ENCODE data around the gene SLC24A4. TPM values are rescaled to one million over a fixed set of nuclear protein-coding genes. Genes with fewer than 3 reads are reported as not detected.

SLC24A4 gene
- total RNA-seq, 1 donor from 2014 or later: 0.07 TPM

DNA sequence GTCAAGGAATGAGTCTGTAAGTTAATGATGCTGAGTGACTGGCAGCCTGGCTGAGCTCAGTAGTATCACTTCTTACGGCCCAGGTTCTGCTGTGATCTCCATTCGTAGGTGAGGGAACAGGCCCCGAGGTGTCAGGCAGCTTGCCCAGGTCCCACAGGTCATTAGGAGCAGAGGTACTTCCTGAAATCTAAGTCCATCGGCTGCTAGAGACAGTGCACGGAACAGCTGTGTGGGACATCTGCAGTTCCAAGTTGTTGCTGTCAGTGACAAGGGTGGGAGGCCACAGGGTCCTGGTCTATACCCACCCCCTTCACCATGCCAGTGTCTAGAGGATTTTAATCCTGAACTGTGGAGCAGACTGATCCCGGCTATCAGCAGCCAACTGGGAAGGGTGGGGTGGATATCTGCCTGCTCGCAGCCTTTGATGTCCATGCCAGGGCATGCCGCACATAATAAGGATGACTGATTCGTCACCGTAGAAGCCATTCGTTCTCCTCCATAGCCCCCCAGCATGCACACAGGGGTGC lies 108.3 kb downstream of the SLC24A4 start:
- intact Hi-C loops (cut with micrococcal nuclease): no loop called here

DNA sequence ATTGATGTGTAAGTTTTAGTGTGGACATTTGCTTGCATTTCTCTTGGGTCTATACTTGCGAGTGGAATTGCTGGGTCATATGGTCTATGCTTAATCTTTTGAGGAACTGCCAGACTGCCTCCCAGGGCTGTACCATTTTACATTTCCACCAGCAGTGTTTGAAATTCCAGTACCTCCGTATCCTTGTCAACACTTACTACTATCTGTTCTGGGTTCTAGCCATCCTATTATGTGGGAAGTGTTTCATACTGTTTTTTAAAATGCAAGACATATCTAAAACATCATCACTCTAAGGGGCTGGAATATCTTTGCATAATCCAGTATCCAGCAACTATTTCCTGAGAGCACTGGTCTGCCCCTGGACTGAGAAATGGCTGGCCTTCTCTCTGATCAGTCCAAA lies 110.4 kb downstream of the SLC24A4 start:
- intact Hi-C loops (cut with micrococcal nuclease): no loop called here

DNA sequence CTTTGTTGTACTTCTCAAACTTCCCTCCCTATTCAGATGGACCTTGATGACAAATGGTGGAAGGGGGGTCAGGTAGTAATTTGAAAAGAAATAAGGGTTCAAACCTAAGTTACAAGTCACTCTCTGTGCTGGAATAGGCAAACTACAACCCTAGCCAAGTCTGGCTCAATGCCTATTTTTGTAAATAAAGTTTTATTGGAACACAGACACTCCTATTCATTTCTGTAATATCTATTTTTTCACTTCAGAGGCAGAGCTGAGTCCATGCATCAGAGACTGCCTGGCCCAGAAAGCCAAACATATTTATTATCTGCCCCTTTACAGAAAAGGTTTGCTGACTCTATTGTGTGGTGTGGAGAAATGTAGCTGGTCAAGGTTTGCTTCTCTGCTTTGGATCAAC lies 112.2 kb downstream of the SLC24A4 start:
- intact Hi-C loops (cut with micrococcal nuclease): no loop called here

DNA sequence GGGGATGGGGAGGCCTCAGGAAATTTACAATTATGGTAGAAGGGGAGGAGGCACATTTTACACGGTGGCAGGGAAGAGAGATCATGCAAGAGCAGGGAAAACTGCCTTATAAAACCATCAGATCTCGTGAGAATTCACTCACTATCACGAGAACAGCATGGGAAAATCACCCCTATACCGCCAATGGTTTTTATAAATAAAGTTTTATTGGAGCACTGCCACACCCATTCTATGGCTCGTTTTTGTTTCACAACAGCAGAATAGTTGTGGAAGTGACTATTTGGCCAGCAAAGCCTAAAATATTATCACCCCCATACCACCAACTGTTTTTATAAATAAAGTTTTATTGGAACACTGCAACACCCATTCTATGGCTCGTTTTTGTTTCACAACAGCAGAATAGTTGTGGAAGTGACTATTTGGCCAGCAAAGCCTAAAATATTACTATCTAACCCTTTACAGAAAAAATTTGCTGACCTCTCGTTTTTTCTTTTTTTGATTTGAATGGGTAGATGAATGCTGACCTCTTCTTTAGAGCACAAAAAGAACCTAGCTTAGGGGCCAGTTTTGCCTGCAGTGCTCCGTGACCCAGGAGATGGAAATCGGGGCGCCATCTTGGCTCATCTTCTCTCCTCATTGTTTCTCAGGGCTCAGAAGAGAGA lies 113.3 kb downstream of the SLC24A4 start:
- intact Hi-C loops (cut with micrococcal nuclease): no loop called here

DNA sequence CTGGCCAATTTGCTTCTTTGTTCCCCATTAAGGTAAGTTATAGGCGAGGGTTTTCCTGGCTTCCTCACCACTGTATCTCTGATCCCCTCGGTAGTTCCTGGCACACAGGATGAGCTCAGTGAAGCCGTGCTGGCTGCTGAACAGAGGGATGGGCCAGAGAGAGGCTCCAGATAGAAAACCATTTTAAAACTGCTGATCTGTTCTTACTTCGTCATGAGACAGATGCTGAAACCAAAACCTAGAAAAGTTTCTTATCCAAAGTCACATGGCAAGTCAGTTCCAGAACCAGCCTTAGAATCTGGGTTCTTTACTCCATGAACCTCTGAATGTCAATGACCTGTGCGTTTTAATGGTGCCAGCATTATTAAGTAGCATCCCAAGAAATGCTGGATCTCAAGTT lies 114.3 kb downstream of the SLC24A4 start:
- intact Hi-C loops (cut with micrococcal nuclease): no loop called here

DNA sequence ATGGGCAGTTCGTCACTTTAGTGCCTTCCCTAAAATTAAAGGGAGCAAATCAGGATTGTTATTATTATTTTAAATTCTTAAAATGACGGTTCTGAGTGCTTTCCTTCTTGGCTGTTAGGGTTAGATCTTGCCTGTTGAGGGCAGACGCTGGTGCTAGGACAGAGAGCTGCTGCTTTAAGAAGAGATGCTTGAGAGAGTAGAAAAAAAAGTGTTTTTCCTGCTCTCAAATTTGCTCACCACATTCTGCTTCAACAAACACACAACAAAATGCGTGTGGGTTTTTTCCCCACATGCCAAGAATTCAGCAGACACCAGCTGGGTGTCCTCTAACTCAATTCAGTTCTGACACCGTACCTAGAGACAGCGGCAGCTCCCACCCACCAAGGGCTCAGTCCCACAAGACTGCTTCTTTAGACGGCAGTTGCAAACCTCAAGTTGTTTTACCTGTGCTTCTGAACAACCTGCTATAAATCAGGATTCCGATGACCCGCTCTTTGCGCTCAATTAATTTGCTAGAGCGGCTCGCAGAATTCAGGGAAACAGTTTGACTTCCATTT lies 114.8 kb downstream of the SLC24A4 start:
- intact Hi-C loops (cut with micrococcal nuclease): no loop called here

DNA sequence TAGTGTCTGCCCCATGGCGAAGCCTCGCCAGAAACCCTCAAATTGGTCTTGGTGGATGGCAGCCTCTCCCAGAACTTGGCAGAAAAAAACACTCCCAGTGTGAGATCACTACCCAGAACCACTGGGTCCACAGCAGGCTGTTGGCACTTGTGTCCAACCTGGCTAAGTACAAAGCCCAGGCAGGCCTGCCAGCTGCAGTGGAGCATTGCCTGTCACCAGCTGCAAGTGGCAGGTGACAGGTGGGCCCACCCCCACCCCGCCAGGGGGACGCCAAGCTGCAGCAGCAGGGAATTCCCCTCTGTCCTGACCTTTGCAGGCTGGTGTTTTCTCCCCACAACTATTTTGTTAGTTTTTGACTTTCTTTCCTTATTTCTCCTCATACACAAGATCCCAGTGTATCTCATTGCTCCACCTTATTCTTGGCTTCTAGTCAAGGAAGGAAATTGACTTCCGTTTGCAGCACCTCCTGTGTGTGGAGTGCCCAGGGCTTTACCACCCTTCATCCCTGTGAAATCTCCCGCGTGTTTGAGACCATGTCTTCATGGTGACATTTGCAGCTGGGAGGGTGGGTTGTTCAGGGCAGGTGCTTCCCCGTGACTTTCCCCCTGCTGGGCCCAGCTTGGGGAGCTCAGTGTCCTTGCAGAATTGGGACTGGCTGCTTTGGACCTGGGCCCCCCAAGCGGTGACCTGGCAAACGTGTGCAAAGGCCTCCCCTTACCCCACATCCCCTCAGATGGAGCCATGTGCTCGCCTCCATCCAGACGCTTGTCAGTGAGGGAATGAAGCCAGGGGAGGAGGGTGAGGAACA lies 116.8 kb downstream of the SLC24A4 start:
- intact Hi-C loops (cut with micrococcal nuclease): no loop called here

DNA sequence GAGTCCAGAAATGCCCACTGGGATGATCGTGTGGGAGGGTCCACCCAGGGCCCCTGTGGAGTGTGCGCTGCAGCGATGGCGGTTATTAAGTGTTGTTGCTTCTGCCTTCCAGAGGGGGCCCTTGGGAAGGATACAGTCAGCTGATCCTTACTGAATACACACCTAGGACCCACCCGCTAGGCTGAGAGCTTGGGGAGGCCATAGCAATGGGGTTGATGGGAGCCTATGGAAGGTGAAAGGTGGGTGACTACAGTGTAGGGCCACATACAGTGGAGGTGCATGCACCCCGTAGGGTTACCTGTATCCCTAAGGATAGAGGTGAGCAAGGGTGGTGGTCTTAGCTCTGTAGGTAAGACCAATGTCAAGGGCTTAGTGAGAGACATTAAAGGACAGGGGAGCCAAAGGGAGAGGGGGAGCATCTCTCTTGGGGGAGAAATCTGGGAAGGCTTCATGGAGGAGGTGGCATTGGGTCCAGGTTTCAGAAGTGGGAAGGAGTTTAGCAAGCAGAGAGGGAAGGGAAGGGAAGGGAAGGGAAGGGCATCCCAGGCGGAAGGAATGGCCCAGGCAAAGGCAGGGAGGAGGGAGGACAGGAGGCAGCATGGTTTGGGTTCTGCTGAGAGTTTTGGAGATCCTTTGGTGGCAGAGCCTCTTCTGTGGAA lies 117.5 kb downstream of the SLC24A4 start:
- intact Hi-C loops (cut with micrococcal nuclease): no loop called here

DNA sequence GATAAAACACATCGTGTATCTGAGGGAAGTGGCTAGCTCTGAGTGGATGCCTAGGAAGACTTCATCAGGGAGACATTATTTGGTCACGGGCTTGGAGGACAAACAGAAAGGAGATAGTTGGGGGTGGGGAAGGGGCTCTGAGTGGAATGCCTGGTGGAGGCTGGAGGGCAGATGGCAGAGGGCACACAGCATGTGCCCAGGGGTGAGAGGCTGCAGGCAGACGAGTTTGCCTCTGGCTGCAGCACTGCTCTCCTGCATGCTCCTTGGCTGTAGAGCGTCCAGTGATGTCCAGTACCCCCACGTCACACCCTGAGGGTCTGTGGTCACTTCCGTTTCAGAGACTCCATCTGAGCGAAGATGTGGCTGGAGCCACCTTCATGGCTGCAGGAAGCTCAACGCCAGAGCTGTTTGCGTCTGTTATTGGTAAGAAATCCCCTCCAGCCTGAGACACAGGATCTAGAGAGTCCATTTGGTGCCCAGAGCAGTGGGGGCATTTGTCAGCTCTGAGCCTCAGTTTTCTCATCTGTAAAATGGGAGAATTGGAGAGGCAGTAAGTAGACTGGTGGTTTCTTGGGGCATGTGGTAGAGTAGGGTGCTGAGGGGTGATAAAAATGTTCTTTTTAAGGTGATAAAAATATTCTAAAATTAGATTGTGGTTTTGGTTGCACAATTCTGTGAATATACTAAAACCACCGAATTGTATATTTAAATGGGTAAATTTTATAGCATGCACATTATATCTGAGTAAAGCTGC lies 119.0 kb downstream of the SLC24A4 start:
- intact Hi-C loops (cut with micrococcal nuclease): no loop called here

DNA sequence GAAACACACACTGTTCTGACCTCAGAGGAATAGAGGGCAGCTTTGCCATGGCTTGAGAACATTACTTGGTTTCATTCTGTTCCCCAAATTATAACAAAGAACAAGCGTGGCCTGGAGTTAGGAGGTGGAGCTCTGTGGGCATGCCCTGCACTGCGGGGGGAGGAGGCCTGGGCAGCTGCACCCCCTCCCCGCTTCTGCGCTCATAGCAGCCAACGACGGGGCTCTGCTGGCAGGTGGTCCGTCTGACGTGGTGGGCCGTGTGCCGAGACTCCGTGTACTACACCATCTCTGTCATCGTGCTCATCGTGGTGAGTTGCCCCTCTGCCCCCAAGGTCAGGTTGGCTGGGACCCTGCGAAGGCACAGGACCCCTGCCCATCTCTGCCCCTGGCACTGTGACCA lies 120.2 kb downstream of the SLC24A4 start:
- intact Hi-C loops (cut with micrococcal nuclease): no loop called here

DNA sequence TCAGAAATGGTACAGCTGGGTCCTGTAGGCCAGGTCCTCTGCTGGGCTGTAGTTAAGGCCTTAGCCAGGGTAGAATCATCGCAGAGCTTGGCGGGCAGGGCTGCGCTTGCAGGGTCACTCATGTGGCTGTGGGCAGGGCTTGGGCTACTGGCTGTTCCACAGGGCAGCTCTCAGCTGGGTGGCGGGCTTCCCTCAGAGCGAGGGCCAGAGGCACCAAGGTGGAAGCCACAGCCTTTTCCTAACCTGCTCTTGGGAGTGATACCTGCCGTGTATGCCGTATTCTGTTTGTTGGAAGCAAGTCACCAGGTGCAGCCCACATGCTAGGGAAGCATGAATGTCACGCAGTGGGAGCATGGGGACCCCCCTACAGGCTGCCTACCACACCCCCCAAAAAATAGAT lies 120.8 kb downstream of the SLC24A4 start:
- intact Hi-C loops (cut with micrococcal nuclease): no loop called here

DNA sequence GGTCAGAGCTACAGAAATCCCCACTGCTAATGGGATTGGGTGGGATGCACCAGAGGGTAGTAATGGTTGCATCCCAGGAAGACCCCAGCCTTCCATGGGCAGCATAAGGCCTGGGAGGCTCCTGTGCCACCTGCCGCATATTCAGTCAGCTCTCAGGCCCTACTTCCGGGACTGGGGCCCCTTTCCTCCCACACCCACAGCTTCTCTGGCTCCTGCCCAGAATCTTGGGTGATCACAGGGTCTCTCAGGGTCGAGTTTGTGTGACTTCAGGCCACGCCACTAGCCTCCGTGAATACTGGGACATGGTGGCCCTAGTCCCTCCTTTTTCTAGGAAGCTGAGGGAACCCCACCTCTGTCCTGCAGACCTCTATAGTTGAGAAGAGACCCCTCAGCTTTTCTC lies 123.8 kb downstream of the SLC24A4 start:
- intact Hi-C loops (cut with micrococcal nuclease): no loop called here

DNA sequence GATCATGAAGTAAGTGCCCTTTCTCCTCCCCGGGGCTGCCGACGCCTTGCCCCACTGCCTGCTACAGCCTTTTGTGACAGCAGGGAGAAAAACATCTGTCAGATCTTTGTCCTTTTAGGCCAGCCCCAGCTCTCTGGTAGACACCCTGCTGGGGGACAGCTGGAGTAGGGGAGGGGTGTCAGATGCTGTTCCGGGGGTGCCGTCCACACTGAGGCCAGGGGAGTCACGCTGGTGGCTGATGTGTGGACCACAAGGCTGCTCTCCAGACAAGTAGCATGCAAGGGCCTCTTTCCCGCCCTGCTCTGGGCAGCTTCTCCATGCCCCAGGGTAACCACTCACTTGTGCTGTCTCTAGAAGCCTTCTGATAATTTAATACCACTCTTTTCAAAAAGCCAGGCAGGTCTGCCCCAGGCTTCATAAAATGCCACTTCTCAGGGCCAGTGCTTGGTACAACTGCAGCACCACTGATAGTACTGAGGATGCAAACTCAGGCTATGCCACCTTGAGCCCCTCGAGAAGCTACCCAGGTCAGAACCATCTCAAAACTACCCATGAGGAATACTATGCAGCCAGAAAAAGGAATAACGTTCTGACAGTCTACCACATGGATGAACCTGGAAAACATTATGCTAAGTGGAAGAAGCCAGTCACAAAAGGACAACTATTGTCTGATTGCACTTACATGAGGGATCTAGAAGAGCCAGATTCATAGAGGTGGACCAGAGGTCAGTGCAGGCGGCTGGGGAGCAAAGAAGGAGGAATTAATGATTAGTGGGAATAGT lies 124.6 kb downstream of the SLC24A4 start:
- intact Hi-C loops (cut with micrococcal nuclease): no loop called here

DNA sequence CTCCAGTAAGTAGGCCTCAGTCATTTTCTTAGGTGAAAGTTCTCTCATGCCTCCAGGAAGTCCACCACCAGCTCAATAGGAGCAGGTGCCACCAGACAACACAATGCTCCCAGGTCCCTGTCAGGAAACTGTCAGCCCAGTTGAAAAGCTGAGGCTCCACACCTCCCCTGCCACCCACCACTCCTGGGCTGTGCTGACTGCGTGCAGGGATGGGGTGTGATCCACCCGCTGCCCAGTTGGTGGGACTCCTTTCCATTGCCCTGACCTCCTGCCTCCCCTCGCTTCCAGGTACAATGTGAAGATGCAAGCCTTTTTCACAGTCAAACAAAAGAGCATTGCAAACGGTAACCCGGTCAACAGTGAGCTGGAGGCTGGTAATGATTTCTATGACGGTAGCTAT lies 125.8 kb downstream of the SLC24A4 start:
- intact Hi-C loops (cut with micrococcal nuclease): no loop called here

DNA sequence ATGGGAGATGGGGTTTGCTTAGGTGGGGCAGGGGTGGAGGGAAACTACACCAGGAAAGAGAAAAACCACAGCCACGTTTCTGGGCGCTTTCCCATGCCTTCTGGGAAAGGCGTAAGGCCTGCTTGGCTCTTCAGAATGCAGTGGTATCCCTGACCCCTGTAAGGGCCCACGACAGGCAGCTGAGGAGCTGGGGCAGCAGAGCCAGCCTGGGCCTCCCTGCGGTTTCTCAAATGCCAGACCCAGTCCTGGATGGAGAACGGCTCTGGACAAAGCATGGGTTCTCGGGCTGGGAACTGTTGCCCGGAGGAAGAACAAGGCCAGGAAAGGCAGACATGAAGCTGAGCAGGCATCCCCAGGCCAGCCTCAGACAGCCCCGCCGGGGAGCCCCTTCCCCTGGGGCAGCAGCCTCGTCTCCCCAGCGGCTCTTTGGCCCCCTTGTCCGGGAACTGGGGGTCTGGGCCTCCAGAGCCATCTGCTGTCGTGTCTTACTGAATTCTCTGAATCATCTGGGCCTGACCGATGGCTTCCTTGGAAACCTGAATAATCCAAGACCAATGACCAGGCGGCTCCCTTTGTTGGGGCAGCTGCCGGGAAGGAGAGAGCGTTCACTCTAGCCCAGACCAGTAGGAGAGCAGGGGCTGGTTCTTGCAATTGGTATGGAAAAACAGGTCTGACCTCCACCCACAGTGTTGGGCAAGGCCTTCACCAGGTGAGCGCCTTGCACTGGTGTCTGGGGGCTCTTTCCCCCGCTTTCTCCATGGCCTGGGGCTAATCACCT lies 126.6 kb downstream of the SLC24A4 start:
- intact Hi-C loops (cut with micrococcal nuclease): no loop called here

DNA sequence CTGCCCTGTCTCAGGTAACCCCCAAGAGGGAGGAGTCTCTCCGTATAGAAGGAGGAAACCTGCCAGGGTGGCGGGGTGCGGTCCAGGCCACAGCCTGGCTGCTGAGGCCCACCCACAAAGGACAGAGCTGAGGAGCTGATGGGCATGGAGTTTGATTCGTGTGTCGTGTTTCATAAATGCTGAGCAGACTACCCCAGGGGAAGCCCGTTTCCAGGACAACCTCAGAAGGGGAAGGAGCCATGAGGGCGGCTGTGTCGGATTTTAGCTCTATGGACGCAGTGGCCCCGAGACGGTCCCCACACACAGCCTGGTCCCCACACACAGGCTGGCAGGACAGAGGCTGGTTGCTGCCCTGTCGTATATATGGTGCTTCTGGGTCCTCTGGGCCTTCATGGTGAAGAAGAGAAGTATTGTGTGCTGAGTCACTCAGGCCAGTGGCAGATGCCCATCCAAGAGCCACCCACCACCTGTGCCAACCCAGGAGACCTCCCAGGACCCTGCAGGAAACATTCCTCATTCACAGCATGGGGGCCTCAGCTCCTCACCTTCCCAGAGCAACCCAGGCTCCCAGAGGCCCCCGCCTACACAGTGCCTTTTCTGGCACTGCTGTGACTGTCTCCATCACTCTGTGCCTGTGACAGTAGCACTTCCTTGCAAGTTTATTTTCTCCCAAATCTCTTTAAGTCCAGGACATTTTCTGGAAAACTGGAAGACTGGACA lies 127.5 kb downstream of the SLC24A4 start:
- intact Hi-C loops (cut with micrococcal nuclease): no loop called here

DNA sequence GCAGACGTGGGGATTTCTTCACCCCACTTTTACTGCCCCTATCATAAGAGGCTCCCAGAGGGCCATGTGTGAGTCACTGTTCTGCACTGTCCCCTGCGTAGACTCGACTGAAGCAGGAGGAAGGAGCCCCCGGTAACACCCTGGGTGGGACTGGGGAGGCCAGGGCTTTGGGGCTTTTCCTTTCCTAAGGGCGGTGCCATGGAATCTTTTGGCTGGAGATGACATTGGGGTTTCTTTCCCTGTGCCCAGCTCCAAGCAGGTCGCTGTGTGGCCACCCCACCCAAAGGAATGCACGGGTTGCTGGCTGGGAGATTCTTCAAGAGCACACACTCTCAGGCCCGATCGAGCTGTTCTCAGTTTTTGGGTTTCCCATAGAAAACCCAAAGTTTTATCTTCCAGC lies 128.3 kb downstream of the SLC24A4 start:
- intact Hi-C loops (cut with micrococcal nuclease): no loop called here

DNA sequence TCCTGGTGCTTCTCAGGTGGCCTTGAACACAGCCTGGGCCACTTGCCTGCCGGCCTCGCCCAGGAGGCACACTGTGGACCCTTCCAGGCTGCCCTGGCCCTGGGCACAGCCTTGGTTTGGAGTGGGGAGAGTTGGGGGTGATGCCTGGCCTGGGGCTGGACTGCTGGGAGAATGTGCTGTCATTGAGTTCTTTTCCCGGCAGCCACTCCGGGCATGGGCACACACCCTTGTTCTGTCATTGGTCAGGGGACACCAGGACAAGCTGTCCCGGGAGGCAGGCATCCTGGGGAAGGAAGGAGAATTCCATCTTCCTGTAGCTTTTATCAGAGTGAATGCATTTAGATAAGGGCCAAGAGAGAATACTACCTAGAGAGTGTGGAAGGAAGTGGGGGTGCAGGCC lies 128.8 kb downstream of the SLC24A4 start:
- intact Hi-C loops (cut with micrococcal nuclease): no loop called here

DNA sequence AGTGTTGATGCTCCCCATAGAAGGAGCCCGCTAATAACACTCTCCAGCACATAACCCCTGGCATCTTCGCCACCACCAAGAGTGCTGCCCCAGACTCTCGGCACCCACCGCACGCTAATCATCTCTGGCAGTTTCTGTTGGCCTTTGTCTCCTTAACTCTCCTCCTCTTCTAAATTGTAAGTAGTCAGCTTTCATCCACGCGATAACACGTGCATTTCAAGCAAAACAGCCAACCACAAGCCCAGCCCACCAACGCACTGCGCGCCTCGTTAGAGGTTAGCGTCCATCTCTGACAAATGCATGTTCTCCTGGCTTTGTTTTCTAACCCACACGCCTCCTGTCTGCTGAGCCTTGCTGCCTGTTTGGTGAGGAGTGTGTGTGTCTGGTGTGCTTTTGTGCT lies 129.5 kb downstream of the SLC24A4 start:
- intact Hi-C loops (cut with micrococcal nuclease): no loop called here
